ENCODE data around the gene SRCIN1. TPM values are rescaled to one million over a fixed set of nuclear protein-coding genes. Genes with fewer than 3 reads are reported as not detected.
A peak's percentile ranks its signal among the peaks of the same experiment; 100 is the strongest.
"Not testable (repeated sequence)": the region's sequence is repeated elsewhere in the genome, so short reads cannot be mapped to it uniquely, and the experiment has no call there.

The SRCIN1 gene
- total RNA-seq, 2 experiments from 2014 or later, result 0.72 to 0.73 TPM

- H3K4me3 Mint-ChIP-seq, result no peak overlapping the region
- ChIA-PET CTCF (interaction anchor here (2.7 kb wide), 1 partner anchor 40 kb away, joined by 6 read pairs; no protein-coding TSS in a partner anchor), POLR2A (no interaction called here)
- DNase-seq, result no peak
- peaks cover 6% of the 10 kb centered on the region for H3K4me1 Mint-ChIP-seq
- H3K9me3 Mint-ChIP-seq (ENCODE audit: low read depth), result no peaks in the 10 kb centered on the region
- no peak overlapping the region for H3K27ac Mint-ChIP-seq
- intact Hi-C loops (cut with DNase I, micrococcal nuclease), result no loop called here
- no peaks in the 10 kb centered on the region for H3K36me3 Mint-ChIP-seq (ENCODE audit: low read depth)
- H3K27me3 Mint-ChIP-seq, result peaks cover 15% of the 10 kb centered on the region
- no peak for ATAC-seq
These were observed 22.2 kb upstream of the SRCIN1 start for GRCh38 chr17:38627957-38628356.

- CTCF ChIA-PET, POLR2A ChIA-PET, DNase-seq: not testable (repeated sequence)
These were observed 21.0 kb upstream of the SRCIN1 start for GRCh38 chr17:38626606-38627226.

GRCh38 chr17:38625482-38625881, 19.7 kb upstream of the SRCIN1 start:
- ChIA-PET POLR2A (no interaction called here), CTCF (interaction anchor here (1.1 kb wide), 1 partner anchor 29 kb away, joined by 3 read pairs; no protein-coding TSS in a partner anchor)
- Mint-ChIP-seq H3K4me1 (peaks cover 6% of the 10 kb centered on the region), H3K4me3 (no peak overlapping the region), H3K9me3 (ENCODE audit: low read depth) (no peaks in the 10 kb centered on the region), H3K27me3 (peaks cover 27% of the 10 kb centered on the region), H3K27ac (no peak overlapping the region), H3K36me3 (ENCODE audit: low read depth) (no peaks in the 10 kb centered on the region)
- ATAC-seq, result no peak
- intact Hi-C loops (cut with DNase I, micrococcal nuclease), result no loop called here
- no peak for DNase-seq

More at GRCh38 chr17:38626606-38627226, 21.0 kb upstream of the SRCIN1 start:
- H3K4me3 Mint-ChIP-seq; H3K36me3 Mint-ChIP-seq (ENCODE audit: low read depth); H3K27ac Mint-ChIP-seq; ATAC-seq; H3K4me1 Mint-ChIP-seq; intact Hi-C loops (cut with DNase I, micrococcal nuclease); H3K9me3 Mint-ChIP-seq (ENCODE audit: low read depth): not testable (repeated sequence)
- peaks cover 20% of the 10 kb centered on the region for H3K27me3 Mint-ChIP-seq

- intact Hi-C loops (cut with DNase I, micrococcal nuclease); H3K36me3 Mint-ChIP-seq (ENCODE audit: low read depth); H3K9me3 Mint-ChIP-seq (ENCODE audit: low read depth); H3K27ac Mint-ChIP-seq; POLR2A ChIA-PET; H3K4me1 Mint-ChIP-seq: not testable (repeated sequence)
- ATAC-seq (peak; percentile 71), DNase-seq (peak; percentile 41)
- Mint-ChIP-seq H3K27me3 (peaks cover 27% of the 10 kb centered on the region), H3K4me3 (peak overlapping the region; percentile 27)
- CTCF ChIA-PET, result interaction anchor here (1.1 kb wide), 1 partner anchor 30 kb away, joined by 3 read pairs; no protein-coding TSS in a partner anchor
These were observed 19.1 kb upstream of the SRCIN1 start for GRCh38 chr17:38624782-38625355.

- intact Hi-C loops (cut with DNase I, micrococcal nuclease), result no loop called here
- CTCF ChIA-PET, result no interaction called here
- Mint-ChIP-seq H3K4me1 (peaks cover 6% of the 10 kb centered on the region), H3K27ac (no peak overlapping the region), H3K36me3 (ENCODE audit: low read depth) (no peaks in the 10 kb centered on the region), H3K27me3 (peaks cover 20% of the 10 kb centered on the region), H3K4me3 (no peak overlapping the region), H3K9me3 (ENCODE audit: low read depth) (no peaks in the 10 kb centered on the region)
- no peak for DNase-seq
- POLR2A ChIA-PET, result no interaction called here
- ATAC-seq, result no peak
These were observed 15.8 kb upstream of the SRCIN1 start for GRCh38 chr17:38621538-38621937.

GRCh38 chr17:38620551-38621277, 15.0 kb upstream of the SRCIN1 start:
- Mint-ChIP-seq H3K27me3 (peaks cover 20% of the 10 kb centered on the region), H3K4me1 (peaks cover 6% of the 10 kb centered on the region), H3K9me3 (ENCODE audit: low read depth) (no peaks in the 10 kb centered on the region), H3K36me3 (ENCODE audit: low read depth) (no peaks in the 10 kb centered on the region), H3K27ac (no peak overlapping the region), H3K4me3 (no peak overlapping the region)
- CTCF ChIA-PET, result interaction anchor here (1.0 to 1.4 kb wide), 2 partner anchors 12 to 47 kb away, joined by 3 read pairs; no protein-coding TSS in a partner anchor
- ATAC-seq (no peak), DNase-seq (no peak)
- POLR2A ChIA-PET, result no interaction called here
- intact Hi-C loops (cut with DNase I, micrococcal nuclease), result no loop called here

- POLR2A ChIA-PET, result no interaction called here
- Mint-ChIP-seq H3K9me3 (ENCODE audit: low read depth) (no peaks in the 10 kb centered on the region), H3K4me3 (no peak overlapping the region), H3K36me3 (ENCODE audit: low read depth) (no peaks in the 10 kb centered on the region), H3K27ac (no peak overlapping the region), H3K4me1 (peaks cover 6% of the 10 kb centered on the region), H3K27me3 (peaks cover 16% of the 10 kb centered on the region)
- CTCF ChIA-PET, result interaction anchor here (1.0 to 1.4 kb wide), 2 partner anchors 11 to 48 kb away, joined by 3 read pairs; no protein-coding TSS in a partner anchor
- intact Hi-C loops (cut with DNase I, micrococcal nuclease), result no loop called here
- no peak for ATAC-seq
- no peak for DNase-seq
These were observed 14.3 kb upstream of the SRCIN1 start for GRCh38 chr17:38619937-38620550.

- H3K36me3 Mint-ChIP-seq (ENCODE audit: low read depth), result no peaks in the 10 kb centered on the region
- intact Hi-C loops (cut with DNase I, micrococcal nuclease), result no loop called here
- no peak overlapping the region for H3K27ac Mint-ChIP-seq
- CTCF ChIA-PET, result interaction anchor here (1.4 kb wide), 1 partner anchor 48 kb away, joined by 3 read pairs; no protein-coding TSS in a partner anchor
- POLR2A ChIA-PET, result no interaction called here
- no peak for ATAC-seq
- peaks cover 13% of the 10 kb centered on the region for H3K27me3 Mint-ChIP-seq
- H3K4me1 Mint-ChIP-seq, result peaks cover under 1% of the 10 kb centered on the region
- no peak overlapping the region for H3K4me3 Mint-ChIP-seq
- no peak for DNase-seq
- no peaks in the 10 kb centered on the region for H3K9me3 Mint-ChIP-seq (ENCODE audit: low read depth)
These were observed 13.7 kb upstream of the SRCIN1 start for GRCh38 chr17:38619451-38619795.

GRCh38 chr17:38617967-38618760, 12.4 kb upstream of the SRCIN1 start:
- ATAC-seq, result no peak
- no peak for DNase-seq
- Mint-ChIP-seq H3K4me1 (no peaks in the 10 kb centered on the region), H3K4me3 (no peak overlapping the region), H3K9me3 (ENCODE audit: low read depth) (no peaks in the 10 kb centered on the region), H3K27me3 (peaks cover 17% of the 10 kb centered on the region), H3K36me3 (ENCODE audit: low read depth) (no peaks in the 10 kb centered on the region), H3K27ac (no peak overlapping the region)
- POLR2A ChIA-PET, result no interaction called here
- CTCF ChIA-PET, result interaction anchor here (1.4 kb wide), 1 partner anchor 36 kb away, joined by 3 read pairs; no protein-coding TSS in a partner anchor
- intact Hi-C loops (cut with DNase I, micrococcal nuclease), result no loop called here

- ChIA-PET CTCF (interaction anchor here (0.7 to 1.4 kb wide), 2 partner anchors 35 to 65 kb away, joined by 3 read pairs; no protein-coding TSS in a partner anchor), POLR2A (no interaction called here)
- peaks cover 16% of the 10 kb centered on the region for H3K27me3 Mint-ChIP-seq
- ATAC-seq (no peak), DNase-seq (no peak)
- H3K4me1 Mint-ChIP-seq, result no peaks in the 10 kb centered on the region
- no peak overlapping the region for H3K27ac Mint-ChIP-seq
- intact Hi-C loops (cut with DNase I, micrococcal nuclease), result no loop called here
- no peak overlapping the region for H3K4me3 Mint-ChIP-seq
- no peaks in the 10 kb centered on the region for H3K9me3 Mint-ChIP-seq (ENCODE audit: low read depth)
- no peaks in the 10 kb centered on the region for H3K36me3 Mint-ChIP-seq (ENCODE audit: low read depth)
These were observed 11.5 kb upstream of the SRCIN1 start for GRCh38 chr17:38617074-38617860.
